Measurements from ENCODE around the gene SRGAP1. TPM values are rescaled to one million over a fixed set of nuclear protein-coding genes. Genes with fewer than 3 reads are reported as not detected.

The SRGAP1 gene
- total RNA-seq, 1 donor from 2014 or later: 49.3 TPM

- DNase-seq (ENCODE audit: low spot score): no peak
- H3K27me3 Mint-ChIP-seq (ENCODE audit: unreplicated experiment): peaks cover 5% of the 10 kb centered on the region
- H3K36me3 Mint-ChIP-seq (ENCODE audit: low read depth, unreplicated experiment): peaks cover 10% of the 10 kb centered on the region
- peaks cover 16% of the 10 kb centered on the region for H3K4me1 Mint-ChIP-seq (ENCODE audit: unreplicated experiment)
- no peak overlapping the region for H3K4me3 Mint-ChIP-seq (ENCODE audit: unreplicated experiment)
- H3K27ac Mint-ChIP-seq (ENCODE audit: unreplicated experiment): no peak overlapping the region
- H3K9me3 Mint-ChIP-seq (ENCODE audit: unreplicated experiment): no peaks in the 10 kb centered on the region
- TF ChIP-seq, protein P1, sequence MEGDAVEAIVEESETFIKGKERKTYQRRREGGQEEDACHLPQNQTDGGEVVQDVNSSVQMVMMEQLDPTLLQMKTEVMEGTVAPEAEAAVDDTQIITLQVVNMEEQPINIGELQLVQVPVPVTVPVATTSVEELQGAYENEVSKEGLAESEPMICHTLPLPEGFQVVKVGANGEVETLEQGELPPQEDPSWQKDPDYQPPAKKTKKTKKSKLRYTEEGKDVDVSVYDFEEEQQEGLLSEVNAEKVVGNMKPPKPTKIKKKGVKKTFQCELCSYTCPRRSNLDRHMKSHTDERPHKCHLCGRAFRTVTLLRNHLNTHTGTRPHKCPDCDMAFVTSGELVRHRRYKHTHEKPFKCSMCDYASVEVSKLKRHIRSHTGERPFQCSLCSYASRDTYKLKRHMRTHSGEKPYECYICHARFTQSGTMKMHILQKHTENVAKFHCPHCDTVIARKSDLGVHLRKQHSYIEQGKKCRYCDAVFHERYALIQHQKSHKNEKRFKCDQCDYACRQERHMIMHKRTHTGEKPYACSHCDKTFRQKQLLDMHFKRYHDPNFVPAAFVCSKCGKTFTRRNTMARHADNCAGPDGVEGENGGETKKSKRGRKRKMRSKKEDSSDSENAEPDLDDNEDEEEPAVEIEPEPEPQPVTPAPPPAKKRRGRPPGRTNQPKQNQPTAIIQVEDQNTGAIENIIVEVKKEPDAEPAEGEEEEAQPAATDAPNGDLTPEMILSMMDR (IDR thresholded peaks at IDR 0.05; ENCODE audit: unreplicated experiment): no peak
Measured at GRCh38 chr12:63982604-63983295, 138.2 kb downstream of the SRGAP1 start.

GRCh38 chr12:63985456-63985855 is 141.0 kb downstream of the SRGAP1 start:
- Mint-ChIP-seq H3K36me3 (ENCODE audit: low read depth, unreplicated experiment) (peaks cover 16% of the 10 kb centered on the region), H3K4me1 (ENCODE audit: unreplicated experiment) (peaks cover 4% of the 10 kb centered on the region), H3K4me3 (ENCODE audit: unreplicated experiment) (no peak overlapping the region), H3K27me3 (ENCODE audit: unreplicated experiment) (peaks cover 5% of the 10 kb centered on the region), H3K9me3 (ENCODE audit: unreplicated experiment) (no peaks in the 10 kb centered on the region), H3K27ac (ENCODE audit: unreplicated experiment) (no peak overlapping the region)
- DNase-seq (ENCODE audit: low spot score): no peak
- TF ChIP-seq, protein P1 (IDR thresholded peaks at IDR 0.05; ENCODE audit: unreplicated experiment): no peak

DNA sequence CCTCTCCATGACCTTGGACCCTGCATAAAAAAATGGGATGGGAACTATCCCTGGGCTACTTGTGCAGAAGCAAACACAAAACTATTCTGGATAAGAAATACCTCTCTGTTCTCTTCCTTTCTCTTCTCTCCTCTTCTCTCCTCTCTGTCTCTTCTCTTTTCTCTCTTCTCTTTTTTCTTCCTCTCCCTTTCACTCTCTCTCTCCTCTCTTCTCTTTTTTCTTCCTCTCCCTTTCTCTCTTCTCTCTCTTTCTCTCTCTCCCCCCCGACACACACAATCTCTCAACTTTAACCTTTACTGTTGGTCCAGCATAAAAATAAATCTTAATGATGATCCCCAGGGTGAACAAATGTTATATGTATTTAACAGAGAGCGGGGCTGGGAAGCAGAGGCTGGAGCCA is 141.4 kb downstream of the SRGAP1 start:
- Mint-ChIP-seq H3K36me3 (ENCODE audit: low read depth, unreplicated experiment) (peaks cover 21% of the 10 kb centered on the region), H3K4me3 (ENCODE audit: unreplicated experiment) (no peak overlapping the region), H3K27ac (ENCODE audit: unreplicated experiment) (no peak overlapping the region), H3K27me3 (ENCODE audit: unreplicated experiment) (peaks cover 5% of the 10 kb centered on the region), H3K4me1 (ENCODE audit: unreplicated experiment) (peaks cover 9% of the 10 kb centered on the region), H3K9me3 (ENCODE audit: unreplicated experiment) (no peaks in the 10 kb centered on the region)
- no peak for DNase-seq (ENCODE audit: low spot score)
- TF ChIP-seq, protein P1 (IDR thresholded peaks at IDR 0.05; ENCODE audit: unreplicated experiment): no peak

GRCh38 chr12:63989301-63989845 is 144.9 kb downstream of the SRGAP1 start:
- Mint-ChIP-seq H3K27ac (ENCODE audit: unreplicated experiment) (no peak overlapping the region), H3K36me3 (ENCODE audit: low read depth, unreplicated experiment) (peaks cover 40% of the 10 kb centered on the region)

More at GRCh38 chr12:63989301-63989845, 144.9 kb downstream of the SRGAP1 start:
- peaks cover 2% of the 10 kb centered on the region for H3K27me3 Mint-ChIP-seq (ENCODE audit: unreplicated experiment)
- H3K9me3 Mint-ChIP-seq (ENCODE audit: unreplicated experiment): no peaks in the 10 kb centered on the region
- H3K4me1 Mint-ChIP-seq (ENCODE audit: unreplicated experiment): peaks cover 18% of the 10 kb centered on the region
- TF ChIP-seq, protein P1 (IDR thresholded peaks at IDR 0.05; ENCODE audit: unreplicated experiment): no peak
- no peak overlapping the region for H3K4me3 Mint-ChIP-seq (ENCODE audit: unreplicated experiment)
- DNase-seq (ENCODE audit: low spot score): no peak

All from endothelial cell (in vitro differentiated cells).